PC-3 (cell line): ENCODE data around the gene PHF12. TPM values are rescaled to one million over a fixed set of nuclear protein-coding genes. Genes with fewer than 3 reads are reported as not detected.
"Not testable (repeated sequence)": the region's sequence is repeated elsewhere in the genome, so short reads cannot be mapped to it uniquely, and the experiment has no call there.

Experiments used
- ATAC-seq: fragments of 200-7000 bp; cut with Tn5 transposase; 2 replicates; pipeline ENCODE4 v1.9.1; 2020; ENCODE audit warnings: mild to moderate bottlenecking, moderate library complexity
- BruUV-seq: library from RNA; stranded (reverse); fragments of 400-500 nt; replicated peaks from 2 replicates; lab custom pipeline; 2021; lab: Mats Ljungman, UMichigan
- CTCF ChIA-PET: fragments of 300-600 bp; sonication (Branson Sonifier 250); formaldehyde crosslinking; loops from one replicate; lab custom pipeline; 2022; ENCODE audit warnings: antibody characterized with exemption; lab: Charles Lee
- POLR2A ChIA-PET: fragments of 300-600 bp; sonication (Branson Sonifier 250); formaldehyde crosslinking; loops from one replicate; lab custom pipeline; 2022; ENCODE audit warnings: antibody characterized with exemption; ENCODE audit not compliant: unreplicated experiment; lab: Charles Lee
- DNase-seq: peaks from one replicate; pipeline ENCODE4 v3.0.0-alpha.2; 2015
- H2AFZ ChIP-seq: fragments of 300-600 bp; sonication (generic); 2 replicates; pipeline ENCODE4 v1.6.0; 2016; ENCODE audit warnings: antibody characterized with exemption, low read length
- H3F3A ChIP-seq: fragments of 300-600 bp; sonication (generic); one replicate; pipeline ENCODE4 v1.6.0; 2017; ENCODE audit warnings: antibody characterized with exemption, low read length, control low read depth, mild to moderate bottlenecking; ENCODE audit not compliant: unreplicated experiment
- H3K27ac ChIP-seq: fragments of 300-600 bp; sonication (generic); 2 replicates; pipeline ENCODE4 v1.5.1; 2016; ENCODE audit warnings: mild to moderate bottlenecking, low read length
- H3K27me3 ChIP-seq: fragments of 300-600 bp; sonication (generic); 2 replicates; pipeline ENCODE4 v1.6.1; 2016; ENCODE audit warnings: low read length, mixed read lengths
- H3K36me3 ChIP-seq: fragments of 300-600 bp; sonication (generic); 2 replicates; pipeline ENCODE4 v1.6.1; 2016; ENCODE audit warnings: low read depth, mixed run types, low read length, mixed read lengths
- H3K4me1 ChIP-seq: fragments of 300-600 bp; sonication (generic); 2 replicates; pipeline ENCODE4 v1.5.1; 2016; ENCODE audit warnings: low read length; ENCODE audit not compliant: insufficient read depth
- H3K4me2 ChIP-seq: fragments of 300-600 bp; sonication (generic); 2 replicates; pipeline ENCODE4 v1.6.0; 2016; ENCODE audit warnings: low read length
- H3K4me3 ChIP-seq: fragments of 300-600 bp; sonication (generic); 2 replicates; pipeline ENCODE4 v1.5.1; 2016; ENCODE audit warnings: mild to moderate bottlenecking, low read length, mixed read lengths
- H3K79me2 ChIP-seq: fragments of 300-600 bp; sonication (generic); 2 replicates; pipeline ENCODE4 v1.6.1; 2017; ENCODE audit warnings: low read length, mixed read lengths
- H3K9ac ChIP-seq: fragments of 300-600 bp; sonication (generic); 2 replicates; pipeline ENCODE4 v1.6.0; 2016; ENCODE audit warnings: mild to moderate bottlenecking, low read length
- H3K9me2 ChIP-seq: fragments of 300-600 bp; sonication (generic); replicated peaks from 2 replicates; pipeline ENCODE4 v1.6.1; 2016; ENCODE audit warnings: mixed run types, low read length, mixed read lengths
- H3K9me3 ChIP-seq: fragments of 300-600 bp; sonication (generic); 2 replicates; pipeline ENCODE4 v1.6.1; 2016; ENCODE audit warnings: low read length, mixed read lengths
- H4K20me1 ChIP-seq: fragments of 300-600 bp; sonication (generic); 2 replicates; pipeline ENCODE4 v1.6.1; 2016; ENCODE audit warnings: low read length, mixed read lengths
- CTCF ChIP-seq: fragments of 300-600 bp; sonication (generic); conservative IDR thresholded peaks from 2 replicates; pipeline ENCODE4 v1.5.1; 2017; ENCODE audit warnings: antibody characterized with exemption, low read depth, mild to moderate bottlenecking, low read length
- EZH2 ChIP-seq: fragments of 300-600 bp; sonication (generic); IDR thresholded peaks from one replicate; pipeline ENCODE4 v1.6.1; 2017; ENCODE audit warnings: antibody characterized with exemption, mild to moderate bottlenecking, low read length; ENCODE audit not compliant: unreplicated experiment
- EZH2phosphoT487 ChIP-seq: fragments of 300-600 bp; sonication (generic); IDR thresholded peaks from 2 replicates; pipeline ENCODE4 v1.6.1; 2018; ENCODE audit warnings: mild to moderate bottlenecking, antibody characterized with exemption, low read length, borderline replicate concordance
- intact Hi-C: fragments of 100-400 bp; cut with micrococcal nuclease; formaldehyde crosslinking; loops from 2 replicates; pipeline ENCODE4 v1.9.0; 2023
- total RNA-seq: library from RNA; depleted of rRNA; stranded (reverse); fragments of >200 nt; gene quantifications from 2 replicates; pipeline ENCODE4 v1.2.3, GENCODE V29; 2014

PHF12 gene
- total RNA-seq, 1 experiment from 2014 or later = 25.0 TPM

- Histone ChIP-seq H3K79me2 (no peaks in the 10 kb centered on the region), H3K9me2 (no peaks in the 10 kb centered on the region), H3K4me3 (no peak overlapping the region), H3K9me3 (no peaks in the 10 kb centered on the region), H3K4me1 (0 out of 2 replicates have a peak, but pooled peaks cover 4% of the 10 kb centered on the region), H3K27me3 (no peaks in the 10 kb centered on the region), H3K4me2 (no peak overlapping the region), H3K27ac (no peak overlapping the region), H3F3A (no peaks in the 10 kb centered on the region), H2AFZ (no peak overlapping the region), H4K20me1 (no peaks in the 10 kb centered on the region), H3K9ac (no peak overlapping the region), H3K36me3 (no peaks in the 10 kb centered on the region)
- intact Hi-C loops = no loop called here
- TF ChIP-seq CTCF = peak; percentile 55; the same call in 1 of the 2 replicates
- TF ChIP-seq EZH2 = no peak
- ATAC-seq = peak; percentile 61
- BruUV-seq = no TSS peak
- ChIA-PET POLR2A (interaction anchor here (0.6 kb wide), 1 partner anchor 149 kb away, joined by 5 read pairs; no protein-coding TSS in a partner anchor), CTCF (interaction anchor here (0.5 to 0.9 kb wide), 2 partner anchors 115 to 152 kb away, joined by 3 to 12 read pairs; no protein-coding TSS in a partner anchor)
- DNase-seq = peak; percentile 52
Observed at GRCh38 chr17:28878981-28879380, 72.3 kb downstream of the PHF12 start.

GRCh38 chr17:28878158-28878910 lies 73.0 kb downstream of the PHF12 start:
- Histone ChIP-seq H3K4me2 (no peak overlapping the region), H3K79me2 (no peaks in the 10 kb centered on the region), H3K27me3 (no peaks in the 10 kb centered on the region), H3F3A (no peaks in the 10 kb centered on the region), H3K9me2 (no peaks in the 10 kb centered on the region), H3K36me3 (no peaks in the 10 kb centered on the region), H3K9me3 (no peaks in the 10 kb centered on the region), H3K27ac (no peak overlapping the region), H3K9ac (no peak overlapping the region), H4K20me1 (no peaks in the 10 kb centered on the region), H3K4me3 (no peak overlapping the region), H2AFZ (no peak overlapping the region), H3K4me1 (0 out of 2 replicates have a peak, but pooled peaks cover 4% of the 10 kb centered on the region)
- DNase-seq (no peak), ATAC-seq (no peak)
- intact Hi-C loops = no loop called here
- TF ChIP-seq EZH2 (no peak), CTCF (no peak), EZH2phosphoT487 (no peak)
- ChIA-PET CTCF (no interaction called here), POLR2A (no interaction called here)
- no TSS peak for BruUV-seq

- H3K27me3 ChIP-seq, H3K79me2 ChIP-seq, H4K20me1 ChIP-seq, POLR2A ChIA-PET, H3K4me3 ChIP-seq, H3F3A ChIP-seq, H3K9me2 ChIP-seq, H3K4me2 ChIP-seq, H3K9me3 ChIP-seq, ATAC-seq, intact Hi-C loops, CTCF ChIA-PET, H2AFZ ChIP-seq, BruUV-seq, H3K36me3 ChIP-seq, H3K4me1 ChIP-seq, H3K9ac ChIP-seq, DNase-seq, H3K27ac ChIP-seq: not testable (repeated sequence)
Observed at GRCh38 chr17:28877150-28877711, 74.1 kb downstream of the PHF12 start.
